Mammary epithelial cell (primary cell): ENCODE measurements around the gene JPT2.

Experiments used
- CTCF ChIP-seq, 2 donors: IDR thresholded peaks in 1 of 2; conservative IDR thresholded peaks in 1 of 2; 2 replicates each; pipeline ENCODE4 v1.5.1; 2011 to 2012; ENCODE audit warnings: inconsistent platforms in 2 of 2, low read length in 2 of 2, mild to moderate bottlenecking in 2 of 2, control low read depth in 1 of 2, low read depth in 1 of 2; ENCODE audit not compliant: insufficient read depth in 1 of 2; ENCODE audit errors: extremely low read depth in 1 of 2
- EZH2 ChIP-seq: IDR thresholded peaks from 2 replicates; pipeline ENCODE4 v1.6.1; 2012; ENCODE audit warnings: low read length, inconsistent platforms, borderline replicate concordance

DNA sequence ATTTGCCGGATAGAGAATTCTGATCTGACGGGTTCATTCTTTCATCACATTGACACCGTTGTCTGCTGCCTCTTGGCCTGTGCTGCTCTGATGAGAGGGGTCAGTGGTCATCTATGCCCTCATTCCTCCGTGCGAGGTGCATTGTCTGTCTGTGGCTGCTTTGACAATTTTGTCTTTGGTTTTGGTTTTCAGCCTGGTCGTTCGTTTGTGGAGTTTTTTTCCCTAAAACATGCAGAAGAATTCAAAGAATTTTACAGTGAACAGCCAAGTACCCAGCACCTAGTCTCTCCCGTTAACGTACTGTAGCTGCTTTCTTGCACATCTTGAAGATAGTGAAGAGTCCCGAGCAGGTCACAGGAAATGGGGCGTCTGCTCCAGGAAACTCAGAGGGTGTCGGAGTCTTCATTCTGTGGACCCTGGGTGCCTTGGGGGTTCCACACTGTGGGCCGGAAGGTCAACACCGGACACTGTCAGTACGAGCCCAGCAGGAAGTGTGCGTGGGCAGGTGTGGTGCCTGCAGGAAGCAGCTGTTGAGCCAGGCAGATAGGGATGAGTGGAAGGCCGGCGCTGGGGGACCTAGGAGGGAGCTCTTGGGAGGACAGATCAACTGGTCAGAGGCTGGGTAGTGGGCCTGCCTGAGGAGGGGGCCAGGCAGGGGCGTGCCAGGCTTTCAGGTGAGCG lies 37.7 kb upstream of the JPT2 start:
- TF ChIP-seq CTCF (conservative IDR thresholded peaks at IDR 0.05 in 1 of 2, IDR thresholded peaks at IDR 0.05 in 1 of 2; ENCODE audit: extremely low read depth in 1 of 2, insufficient read depth in 1 of 2, low read depth in 1 of 2, low read length in 2 of 2) (no peak), EZH2 (no peak)
